ENCODE data around the gene MAPKAPK5.
"Not testable (repeated sequence)": the region's sequence is repeated elsewhere in the genome, so short reads cannot be mapped to it uniquely, and the experiment has no call there.

MAPKAPK5 gene

DNA sequence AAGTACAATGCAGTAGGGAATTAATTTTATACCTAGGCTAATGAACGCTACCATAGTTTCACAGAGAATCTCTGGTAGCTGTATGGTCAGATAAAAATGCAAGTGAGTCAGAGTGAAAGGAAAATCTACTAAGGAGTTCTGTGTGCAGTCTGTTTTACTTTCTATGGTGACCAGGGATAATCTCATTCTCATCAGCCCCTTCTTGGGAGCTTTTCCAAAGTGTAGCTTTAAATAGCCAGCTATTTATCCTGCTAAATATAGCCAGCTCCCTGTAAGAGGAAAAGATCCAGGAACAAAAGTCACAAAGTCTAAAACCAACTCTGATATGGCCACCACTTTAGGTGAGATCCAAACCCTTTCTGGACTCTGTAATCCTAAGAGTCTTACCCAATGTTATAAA lies 95.4 kb downstream of the MAPKAPK5 start:
- DNase-seq (ENCODE audit: insufficient read length, low spot score) = no peak
- FAIRE-seq = no peak
- no peak for TF ChIP-seq POLR2A (IDR thresholded peaks at IDR 0.05; ENCODE audit: low read depth, low read length)

DNA sequence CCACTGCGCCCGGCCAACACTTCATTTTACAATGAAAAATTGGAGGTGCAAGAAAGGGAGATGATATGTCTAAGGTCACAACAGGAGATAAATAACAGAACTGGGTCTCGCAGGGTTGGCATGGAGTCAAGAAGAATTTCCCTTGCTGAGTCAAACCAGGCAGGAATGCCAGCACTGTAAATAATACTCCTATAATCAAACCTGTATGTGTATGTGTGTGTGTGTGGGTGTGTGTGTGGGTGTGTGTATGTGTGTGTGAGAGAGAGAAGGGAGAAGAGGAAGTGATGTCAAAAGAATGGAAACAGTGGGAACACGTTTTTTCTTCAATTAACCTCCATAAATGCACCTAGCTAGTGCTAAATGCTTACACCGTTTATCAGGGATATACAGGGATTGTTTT lies 100.5 kb downstream of the MAPKAPK5 start:
- TF ChIP-seq POLR2A (IDR thresholded peaks at IDR 0.05; ENCODE audit: low read depth, low read length) = no peak
- peak; percentile 9 for DNase-seq (ENCODE audit: insufficient read length, low spot score)
- FAIRE-seq = peak; percentile 61

DNA sequence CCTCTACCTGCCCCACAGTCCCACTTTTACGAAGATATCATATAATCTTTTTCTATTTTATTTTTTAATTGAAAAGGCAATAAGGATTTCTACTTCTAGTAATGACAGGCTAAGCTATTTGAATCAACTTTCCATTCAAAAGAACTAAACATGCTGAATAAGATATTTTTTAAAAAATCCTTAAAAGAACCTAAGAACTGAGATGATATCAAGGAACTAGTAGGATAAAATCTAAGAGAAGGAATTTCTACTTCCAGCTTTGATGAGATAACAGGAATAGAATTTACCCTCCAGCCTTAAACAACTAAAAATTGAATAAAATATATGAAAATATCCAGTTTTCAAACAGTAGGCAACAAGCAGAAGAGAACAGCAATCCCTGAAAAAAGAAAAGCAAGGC lies 101.9 kb downstream of the MAPKAPK5 start:
- no peak for TF ChIP-seq POLR2A (IDR thresholded peaks at IDR 0.05; ENCODE audit: low read depth, low read length)
- FAIRE-seq = no peak
- DNase-seq (ENCODE audit: insufficient read length, low spot score) = no peak

DNA sequence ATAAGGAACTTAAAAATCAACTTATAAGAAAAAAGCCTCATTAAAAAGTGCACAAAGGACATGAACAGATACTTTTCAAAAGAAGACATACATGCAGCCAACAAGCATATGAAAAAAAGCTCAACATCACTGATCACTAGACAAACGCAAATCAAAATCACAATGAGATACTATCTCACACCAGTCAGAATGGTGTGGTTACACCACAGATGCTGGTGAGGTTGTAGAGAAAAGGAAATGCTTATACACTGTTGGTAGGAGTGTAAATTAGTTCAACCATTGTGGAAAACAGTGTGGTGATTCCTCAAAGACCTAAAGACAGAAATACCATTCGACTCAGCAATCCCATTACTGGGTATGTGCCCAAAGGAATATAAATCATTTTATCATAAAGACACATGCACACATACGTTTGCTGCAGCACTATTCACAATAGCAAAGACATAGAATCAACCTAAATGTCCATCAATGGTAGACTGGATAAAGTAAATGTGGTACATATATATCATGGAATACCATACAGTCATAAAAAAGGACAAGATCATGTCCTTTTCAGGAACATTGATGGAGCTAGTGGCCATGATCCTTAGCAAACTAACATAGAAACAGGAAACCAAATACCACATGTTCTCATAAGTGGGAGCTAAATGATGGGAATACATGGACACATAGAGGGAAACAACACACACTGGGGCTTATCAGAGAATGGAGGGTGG lies 109.1 kb downstream of the MAPKAPK5 start:
- not testable (repeated sequence) for FAIRE-seq; DNase-seq (ENCODE audit: insufficient read length, low spot score)
